HL-60 (cell line): ENCODE measurements around the gene CIAO3.

ENCODE experiments used
- DNase-seq, 2 experiments: peaks; one replicate each; pipeline ENCODE4 v3.0.0-alpha.2; 2010 to 2020; ENCODE audit warnings: low read depth in 1 of 2, low spot score in 1 of 2
- H3K27ac ChIP-seq: fragments of 250-450 bp; sonication (Bioruptor Pico); replicated peaks from 2 replicates; pipeline ENCODE4 v1.5.1; 2020; ENCODE audit warnings: mild to moderate bottlenecking, moderate library complexity
- H3K27me3 ChIP-seq: fragments of 250-450 bp; sonication (Bioruptor Pico); 2 replicates; pipeline ENCODE4 v1.5.1; 2021; ENCODE audit warnings: mild to moderate bottlenecking, moderate library complexity; ENCODE audit not compliant: insufficient read depth, poor library complexity, severe bottlenecking
- H3K4me3 ChIP-seq: replicated peaks from 2 replicates; pipeline ENCODE4 v1.5.1; 2011; ENCODE audit warnings: mild to moderate bottlenecking, control low read depth, low read length; ENCODE audit not compliant: insufficient read depth
- GABPA ChIP-seq: IDR thresholded peaks from 2 replicates; pipeline ENCODE4 v1.6.1; 2012; ENCODE audit warnings: low read depth
- POLR2AphosphoS5 ChIP-seq: IDR thresholded peaks from 2 replicates; pipeline ENCODE4 v1.6.1; 2012; ENCODE audit warnings: low read depth
- REST ChIP-seq: IDR thresholded peaks from 2 replicates; pipeline ENCODE4 v1.6.1; 2012; ENCODE audit warnings: low read depth; ENCODE audit not compliant: insufficient replicate concordance
- SPI1 ChIP-seq: IDR thresholded peaks from 2 replicates; pipeline ENCODE4 v1.6.1; 2012; ENCODE audit warnings: low read depth, mild to moderate bottlenecking, borderline replicate concordance
- TF ChIP-seq, protein P1 (sequence below): IDR thresholded peaks from one replicate; pipeline ENCODE4 v1.5.1; 2011; ENCODE audit warnings: low read length, control low read depth, inconsistent platforms; ENCODE audit not compliant: insufficient read depth

CIAO3 gene

GRCh38 chr16:684071-684794, 56.6 kb downstream of the CIAO3 start, which contains the start of gene JMJD8:
TSS of gene JMJD8 (minus strand) at chr16:684334. CDS start at chr16:684319, 15 bp downstream.
- DNase-seq = peak; percentile 93 to 99
- peak within 1 kb of the TSS; percentile 47 for H3K4me3 ChIP-seq
- TF ChIP-seq POLR2AphosphoS5 (peak; percentile 62), SPI1 (peak; percentile 25; the same call in 1 of the 2 replicates), REST (no peak), GABPA (peak; percentile 93)
- TF ChIP-seq, protein P1, sequence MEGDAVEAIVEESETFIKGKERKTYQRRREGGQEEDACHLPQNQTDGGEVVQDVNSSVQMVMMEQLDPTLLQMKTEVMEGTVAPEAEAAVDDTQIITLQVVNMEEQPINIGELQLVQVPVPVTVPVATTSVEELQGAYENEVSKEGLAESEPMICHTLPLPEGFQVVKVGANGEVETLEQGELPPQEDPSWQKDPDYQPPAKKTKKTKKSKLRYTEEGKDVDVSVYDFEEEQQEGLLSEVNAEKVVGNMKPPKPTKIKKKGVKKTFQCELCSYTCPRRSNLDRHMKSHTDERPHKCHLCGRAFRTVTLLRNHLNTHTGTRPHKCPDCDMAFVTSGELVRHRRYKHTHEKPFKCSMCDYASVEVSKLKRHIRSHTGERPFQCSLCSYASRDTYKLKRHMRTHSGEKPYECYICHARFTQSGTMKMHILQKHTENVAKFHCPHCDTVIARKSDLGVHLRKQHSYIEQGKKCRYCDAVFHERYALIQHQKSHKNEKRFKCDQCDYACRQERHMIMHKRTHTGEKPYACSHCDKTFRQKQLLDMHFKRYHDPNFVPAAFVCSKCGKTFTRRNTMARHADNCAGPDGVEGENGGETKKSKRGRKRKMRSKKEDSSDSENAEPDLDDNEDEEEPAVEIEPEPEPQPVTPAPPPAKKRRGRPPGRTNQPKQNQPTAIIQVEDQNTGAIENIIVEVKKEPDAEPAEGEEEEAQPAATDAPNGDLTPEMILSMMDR = no peak
- peak within 1 kb of the TSS; percentile 96 for H3K27ac ChIP-seq
- no peaks in the 10 kb centered on the region for H3K27me3 ChIP-seq

- H3K27me3 ChIP-seq = no peaks in the 10 kb centered on the region
- TF ChIP-seq REST (no peak), POLR2AphosphoS5 (peak; percentile 68; the same call in 1 of the 2 replicates)
- H3K27ac ChIP-seq = peak overlapping the region; percentile 70
- peak overlapping the region; percentile 47 for H3K4me3 ChIP-seq
- DNase-seq = no peak
Observed at GRCh38 chr16:683396-684070, 57.3 kb downstream of the CIAO3 start.

- TF ChIP-seq SPI1 (no peak), REST (no peak)
- no peaks in the 10 kb centered on the region for H3K27me3 ChIP-seq
- H3K27ac ChIP-seq = peak overlapping the region; percentile 70
- peak overlapping the region; percentile 47 for H3K4me3 ChIP-seq
- no peak for DNase-seq
Observed at GRCh38 chr16:682493-683395, 58.1 kb downstream of the CIAO3 start.
